ENCODE data around the gene NOL4L.

NOL4L gene

GRCh38 chr20:32481311-32482142 lies 103.6 kb downstream of the NOL4L start:
- no peak for DNase-seq

GRCh38 chr20:32480371-32481241 lies 104.5 kb downstream of the NOL4L start:
- DNase-seq: no peak

GRCh38 chr20:32479697-32480171 lies 105.4 kb downstream of the NOL4L start:
- DNase-seq: no peak

GRCh38 chr20:32479012-32479411 lies 106.1 kb downstream of the NOL4L start:
- no peak for DNase-seq

- DNase-seq: no peak
Observed at GRCh38 chr20:32478576-32478975, 106.6 kb downstream of the NOL4L start.

GRCh38 chr20:32477594-32478512 lies 107.3 kb downstream of the NOL4L start:
- no peak for DNase-seq

GRCh38 chr20:32476684-32477593 lies 108.2 kb downstream of the NOL4L start:
- no peak for DNase-seq

DNA sequence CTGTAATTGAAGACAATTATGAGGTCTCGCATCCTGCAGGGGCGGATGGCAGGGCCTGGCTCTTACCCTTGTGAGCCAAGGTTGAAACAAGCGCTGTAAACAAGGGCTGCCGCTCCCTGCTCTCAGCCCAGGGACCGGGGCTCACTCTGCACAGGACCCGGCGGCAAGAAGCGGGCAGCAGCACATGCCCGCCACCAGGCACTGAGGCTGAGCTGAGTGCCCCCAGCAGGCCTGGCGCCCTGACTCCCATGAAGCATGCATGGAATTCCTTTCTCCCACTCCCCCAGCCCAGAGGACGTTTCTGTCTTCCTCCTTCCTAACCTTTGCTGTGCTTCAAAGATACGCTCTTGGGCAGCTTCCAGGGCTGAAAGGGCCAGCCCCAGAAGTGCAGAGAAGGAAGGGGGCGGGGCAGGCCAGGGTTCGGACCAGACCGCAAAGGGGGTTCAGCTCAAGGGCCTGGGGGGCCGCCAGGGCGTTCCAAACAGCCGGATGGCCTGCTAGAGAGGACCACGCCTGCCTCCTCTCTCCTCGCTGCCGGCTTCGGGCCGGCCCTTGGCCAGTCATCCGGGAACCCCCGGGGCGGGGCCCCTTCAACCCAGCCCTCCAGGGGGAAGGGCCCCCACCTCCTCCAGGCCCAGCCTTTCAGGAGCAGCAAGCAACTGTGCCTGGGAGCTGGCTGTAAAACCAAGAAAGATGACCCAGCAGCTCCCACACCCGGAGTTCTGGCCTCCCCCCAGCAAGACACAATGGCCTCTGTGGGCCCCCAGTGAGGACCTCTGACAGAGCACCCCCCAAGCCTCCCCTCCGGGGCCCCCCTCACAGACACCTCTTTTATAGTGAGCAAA lies 109.9 kb downstream of the NOL4L start:
- DNase-seq: no peak

DNA sequence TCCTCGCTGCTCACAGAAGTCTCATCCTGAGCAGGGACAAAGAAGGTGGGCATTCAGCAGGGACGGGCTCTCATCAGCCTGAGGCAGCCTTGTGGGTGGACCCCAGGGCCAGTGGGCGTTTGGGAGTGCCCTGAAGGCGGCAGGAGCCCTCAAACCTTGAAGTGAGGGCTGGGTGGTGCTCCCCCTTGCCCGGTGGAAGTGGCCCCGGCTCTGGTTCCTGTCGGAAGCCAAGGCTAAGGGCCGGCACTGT lies 110.5 kb downstream of the NOL4L start:
- DNase-seq: no peak

DNA sequence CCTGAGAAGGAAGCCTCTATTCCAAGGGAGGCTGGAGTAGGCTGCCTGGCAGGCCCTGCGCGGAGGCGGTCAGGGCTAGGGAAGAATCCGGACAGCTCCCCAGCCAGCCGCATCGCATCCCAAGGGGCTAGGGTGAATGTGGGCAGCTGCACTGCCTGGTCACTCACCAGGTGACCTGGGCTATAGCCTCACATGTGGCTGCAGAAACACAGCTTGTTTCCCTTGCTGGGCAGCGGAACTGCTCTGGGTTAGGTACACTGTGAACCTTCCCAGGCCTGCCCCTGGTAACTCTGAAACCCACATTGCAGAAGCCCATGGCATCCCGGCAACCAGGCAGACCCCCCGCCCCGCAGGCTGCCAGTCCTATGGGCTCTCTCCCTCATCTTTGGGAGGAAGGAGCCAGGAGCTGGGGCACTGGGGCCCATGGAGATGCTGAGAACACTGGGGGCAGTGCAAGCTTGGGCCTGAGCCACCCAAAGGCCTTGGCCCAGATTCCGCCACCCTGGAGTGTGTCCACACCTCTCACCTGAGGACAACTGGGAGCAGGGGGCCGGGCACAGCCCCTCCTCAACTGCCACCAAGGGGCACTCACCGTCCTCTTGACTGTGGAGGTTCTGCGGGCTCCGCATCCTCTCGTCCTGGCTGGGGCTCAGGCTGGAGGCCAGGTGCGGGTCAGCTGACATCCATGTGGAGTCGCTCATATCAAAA lies 111.0 kb downstream of the NOL4L start:
- no peak for DNase-seq

DNA sequence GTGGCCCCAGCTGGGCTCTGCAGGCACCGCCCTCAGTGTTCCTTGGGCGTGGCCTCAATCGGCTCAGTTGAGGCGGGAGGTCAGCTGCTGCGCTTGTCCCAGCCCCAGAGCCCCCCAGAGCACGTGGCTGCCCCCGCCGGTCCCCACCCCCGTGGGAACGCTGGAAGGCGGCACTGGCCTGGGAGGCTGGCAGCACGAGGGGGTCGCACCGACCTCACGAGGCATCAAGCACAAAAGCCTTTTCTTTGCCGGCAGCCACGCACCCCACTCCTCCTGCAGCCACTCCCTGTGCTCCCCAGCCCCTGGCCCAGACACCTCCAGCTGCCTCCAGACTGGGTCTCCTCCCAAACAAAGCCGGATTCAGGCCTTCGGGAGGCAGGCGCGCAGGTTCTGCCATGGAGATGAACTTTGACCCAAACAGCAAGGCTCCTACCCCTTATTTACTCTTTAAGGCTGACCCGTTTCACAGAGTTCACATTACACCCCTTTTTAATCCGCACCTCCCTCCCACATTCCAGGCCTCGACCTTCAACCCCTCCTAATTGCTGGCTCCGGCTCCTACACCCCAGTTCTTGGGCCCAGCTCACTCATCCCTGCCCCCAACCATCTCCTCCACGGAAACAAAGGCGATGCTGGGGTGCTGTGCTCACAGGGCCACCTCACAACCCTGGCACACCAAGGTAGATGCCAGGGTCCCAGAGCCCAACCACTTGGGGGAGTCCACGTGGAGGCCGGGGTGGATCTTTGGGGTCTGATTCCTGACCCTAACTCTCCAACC lies 111.7 kb downstream of the NOL4L start:
- DNase-seq: no peak

- no peak for DNase-seq
Observed at GRCh38 chr20:32472581-32473207, 112.4 kb downstream of the NOL4L start.

GRCh38 chr20:32470940-32471339 lies 114.2 kb downstream of the NOL4L start:
- DNase-seq: no peak

DNA sequence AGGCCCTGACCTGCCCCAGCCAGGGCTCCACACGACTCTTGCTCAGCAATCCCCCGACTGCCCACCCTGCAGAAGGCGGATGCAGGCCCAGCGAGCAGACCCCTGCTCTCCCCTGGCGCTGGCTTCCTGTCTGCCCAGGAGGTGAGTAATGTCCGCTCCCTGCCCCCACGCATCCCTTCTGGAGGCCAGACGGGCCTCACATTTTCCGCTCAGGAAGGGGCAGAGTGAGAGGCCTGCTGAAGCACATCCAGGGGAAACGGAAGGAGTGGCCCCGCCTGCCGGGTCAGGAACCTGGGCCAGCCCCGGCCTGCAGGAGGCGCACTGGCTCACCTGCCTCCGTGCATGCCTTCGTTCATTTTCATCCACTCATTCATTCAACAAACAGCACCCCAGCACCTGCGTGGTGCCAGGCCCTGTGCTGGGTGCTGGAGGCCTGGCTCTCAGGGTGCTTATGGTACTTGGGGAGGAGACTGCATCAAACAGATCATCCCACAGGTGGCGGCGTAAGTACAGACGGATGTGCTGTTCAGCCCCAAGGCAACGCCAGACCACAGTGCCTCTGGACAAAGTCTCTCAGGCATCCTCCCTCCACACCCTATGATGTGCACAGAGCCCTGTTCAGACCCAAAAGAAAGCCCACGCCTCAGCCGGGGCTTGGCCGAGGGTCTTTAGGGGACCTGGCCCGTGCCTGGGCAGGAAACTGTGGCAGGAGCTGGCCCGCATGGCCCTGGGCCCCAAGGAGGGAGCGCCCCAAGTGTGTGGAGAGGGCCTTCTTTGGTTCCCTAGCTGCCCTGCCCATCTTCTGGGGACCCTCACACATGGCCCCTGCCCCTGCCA lies 114.9 kb downstream of the NOL4L start:
- peak; percentile 8 for DNase-seq

GRCh38 chr20:32468860-32469259 lies 116.3 kb downstream of the NOL4L start:
- DNase-seq: no peak

DNA sequence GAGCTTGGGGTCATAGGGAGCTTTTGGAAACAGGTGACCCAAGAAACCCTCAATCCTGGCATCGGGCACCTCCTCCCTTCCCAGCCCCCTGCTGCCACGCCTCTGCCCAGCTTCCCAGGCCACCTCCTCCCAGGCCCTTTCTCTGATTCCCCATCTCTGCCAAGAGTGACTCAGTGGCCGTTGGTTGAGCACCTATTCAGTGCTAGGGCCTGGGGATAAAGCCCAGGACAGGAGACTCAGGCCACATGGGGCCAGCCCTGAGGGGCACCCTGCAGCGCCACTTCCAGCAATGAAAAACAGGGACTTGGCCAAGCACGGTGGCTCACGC lies 116.9 kb downstream of the NOL4L start:
- DNase-seq: no peak

DNA sequence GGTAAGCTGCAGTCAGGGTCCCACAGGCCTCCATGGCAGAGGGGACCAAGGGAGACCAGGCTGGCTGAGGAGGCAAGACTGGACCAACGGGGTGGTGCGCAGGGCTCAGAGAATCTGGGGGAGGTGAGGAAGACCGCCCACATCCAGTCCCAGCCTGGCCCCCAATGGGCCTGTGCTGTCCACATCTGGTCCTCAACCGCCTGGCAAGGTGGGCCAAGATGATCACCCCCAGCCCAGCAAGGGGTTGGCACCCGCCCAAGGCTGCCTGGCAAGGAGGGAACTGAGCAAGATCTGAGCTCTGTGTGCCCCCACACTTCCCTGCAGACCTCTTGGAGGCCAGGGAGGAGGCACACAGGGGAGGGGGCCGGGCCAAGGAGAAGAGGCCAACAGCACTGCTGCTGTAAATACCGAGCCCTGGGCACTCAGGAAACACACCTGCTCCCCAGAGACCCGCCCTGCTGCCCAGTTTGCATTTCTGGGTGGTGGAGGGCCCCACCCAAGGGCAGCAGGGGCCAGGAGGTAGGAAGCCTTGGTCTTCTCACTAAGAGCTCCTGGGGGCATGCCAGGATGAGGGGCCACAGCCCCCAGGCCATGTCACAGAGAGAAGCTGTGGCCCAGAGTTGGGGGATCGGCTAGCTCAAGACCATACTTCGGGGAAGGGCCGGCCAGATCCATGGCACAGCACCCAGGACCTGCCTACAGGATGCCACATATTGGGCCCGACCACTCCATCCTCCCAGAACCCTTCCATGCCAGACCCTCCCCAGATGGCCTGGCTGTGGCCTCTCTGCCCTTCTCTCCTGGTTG lies 117.4 kb downstream of the NOL4L start:
- no peak for DNase-seq
